Prostate gland (tissue), 2 donors: ENCODE measurements around the gene PTPRG.

ENCODE experiments used
- CTCF ChIP-seq, 4 experiments: fragments of 200-600 bp in 2 of 4; fragments of 450-650 bp in 2 of 4; sonication (generic) in 2 of 4; IDR thresholded peaks; 1 replicate in 3 of 4; 2 replicates in 1 of 4; pipeline ENCODE4 v1.5.1; 2016 to 2019; ENCODE audit warnings: antibody characterized with exemption in 4 of 4, mild to moderate bottlenecking in 2 of 4, moderate library complexity in 2 of 4
- POLR2A ChIP-seq: fragments of 450-650 bp; IDR thresholded peaks from one replicate; pipeline ENCODE4 v1.6.1; 2016; ENCODE audit warnings: antibody characterized with exemption, mild to moderate bottlenecking
- POLR2AphosphoS5 ChIP-seq: sonication (generic); formaldehyde crosslinking; IDR thresholded peaks from one replicate; pipeline ENCODE4 v1.6.1; 2017; ENCODE audit warnings: antibody characterized with exemption

DNA sequence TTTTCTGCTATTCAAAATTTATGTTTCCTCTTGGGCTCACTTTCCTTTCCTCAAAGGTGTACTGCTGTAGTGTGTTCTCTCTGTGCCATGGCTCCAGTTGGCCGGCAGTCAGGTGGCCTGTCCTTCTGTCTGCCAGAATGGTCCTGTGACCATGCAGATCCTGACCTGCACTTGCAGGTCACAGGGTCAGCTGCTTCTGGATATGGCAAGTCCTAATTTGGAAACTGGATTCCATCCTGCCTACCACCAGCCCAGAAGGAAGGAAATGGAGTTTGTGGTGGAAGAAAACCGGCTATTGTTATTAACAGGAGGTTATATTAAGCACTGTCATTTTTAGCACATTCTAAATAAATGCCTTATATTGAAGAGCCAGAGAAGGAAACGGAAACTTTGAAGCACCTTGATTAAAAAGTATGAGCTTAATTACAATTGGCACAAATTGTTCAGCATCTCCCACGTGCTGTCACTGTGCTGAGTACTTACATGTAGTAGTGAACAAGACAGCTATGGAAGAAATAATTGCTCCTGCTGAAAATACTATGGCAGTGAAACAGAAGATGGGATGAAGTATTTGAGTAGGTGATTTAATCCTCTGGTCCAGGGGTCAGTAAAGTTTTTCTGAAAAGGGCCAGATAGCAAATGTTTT is 362.8 kb downstream of the PTPRG start:
- TF ChIP-seq POLR2A, result no peak
- TF ChIP-seq CTCF (IDR thresholded peaks at IDR 0.05), result no peak
- TF ChIP-seq POLR2AphosphoS5, result no peak
